ENCODE results near the gene ESPNL.
"Not testable (repeated sequence)": the region's sequence is repeated elsewhere in the genome, so short reads cannot be mapped to it uniquely, and the experiment has no call there.

The ESPNL gene

GRCh38 chr2:238100821-238101771, 956 bp downstream of the ESPNL start:
- no peak for DNase-seq

DNA sequence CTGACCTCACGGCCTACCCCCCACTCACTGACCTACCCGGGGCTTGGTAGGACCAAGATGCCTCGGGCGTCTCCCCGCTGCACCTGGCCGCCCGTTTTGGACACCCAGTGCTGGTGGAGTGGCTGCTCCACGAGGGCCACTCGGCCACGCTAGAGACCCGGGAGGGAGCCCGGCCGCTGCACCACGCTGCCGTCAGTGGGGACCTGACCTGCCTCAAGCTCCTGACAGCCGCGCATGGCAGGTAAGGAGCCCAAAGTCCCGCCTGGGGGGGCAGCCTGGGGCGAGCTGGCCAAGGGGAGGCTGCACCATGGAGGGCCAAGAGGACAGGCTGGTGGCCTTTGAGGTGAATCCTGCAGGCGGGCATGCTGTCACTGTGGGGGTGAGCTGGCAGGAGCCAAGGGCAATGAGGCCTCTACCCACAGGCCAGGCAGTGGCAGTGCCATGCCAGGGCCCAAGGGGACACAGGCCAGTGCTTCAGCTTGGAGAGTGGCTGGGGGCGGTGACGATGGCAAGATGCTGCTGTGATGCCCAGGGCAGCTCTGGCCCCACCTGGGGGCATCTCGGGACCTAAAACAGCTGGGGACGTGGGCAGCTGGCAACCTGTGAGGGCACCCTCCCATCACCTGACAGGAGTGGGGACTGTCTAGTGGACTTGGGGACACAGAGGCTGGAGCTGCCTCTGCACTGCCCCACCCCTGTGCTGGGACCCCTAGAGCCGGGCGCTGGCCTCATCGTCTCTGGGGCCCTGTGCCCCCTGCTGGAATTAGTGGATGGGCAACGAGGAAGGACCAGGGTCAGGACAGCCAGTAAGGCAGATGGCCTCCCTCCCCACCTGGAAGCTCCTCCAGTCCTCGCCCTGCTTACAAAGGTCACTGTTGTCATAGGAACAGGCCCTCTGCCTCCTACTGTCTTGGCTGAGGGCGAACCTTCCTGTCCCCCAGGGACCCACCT, 2.0 kb downstream of the ESPNL start:
- DNase-seq = no peak

DNA sequence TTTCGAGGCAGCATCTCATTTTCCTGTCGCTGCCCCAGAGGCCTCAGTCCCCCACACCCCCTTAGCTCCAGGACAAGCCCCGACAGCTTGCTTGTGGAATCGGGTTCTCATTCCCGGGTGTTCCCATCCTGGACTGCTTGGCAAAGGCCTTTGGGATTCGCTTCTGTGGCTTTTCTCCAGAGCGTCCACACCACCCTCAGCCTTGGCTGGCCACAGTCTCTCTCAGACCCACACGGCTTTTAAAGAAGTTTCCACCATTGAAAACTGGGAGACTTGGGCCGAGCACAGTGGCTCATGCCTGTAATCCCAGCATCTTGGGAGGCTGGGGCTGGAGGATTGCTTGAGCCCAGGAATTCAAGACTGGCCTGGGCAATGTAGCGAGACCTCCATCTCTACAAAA, 2.7 kb downstream of the ESPNL start:
- DNase-seq = no peak

- no peak for DNase-seq
Observed at GRCh38 chr2:238103465-238104225, 3.5 kb downstream of the ESPNL start.

GRCh38 chr2:238104226-238104690, 4.1 kb downstream of the ESPNL start:
- DNase-seq = no peak

DNA sequence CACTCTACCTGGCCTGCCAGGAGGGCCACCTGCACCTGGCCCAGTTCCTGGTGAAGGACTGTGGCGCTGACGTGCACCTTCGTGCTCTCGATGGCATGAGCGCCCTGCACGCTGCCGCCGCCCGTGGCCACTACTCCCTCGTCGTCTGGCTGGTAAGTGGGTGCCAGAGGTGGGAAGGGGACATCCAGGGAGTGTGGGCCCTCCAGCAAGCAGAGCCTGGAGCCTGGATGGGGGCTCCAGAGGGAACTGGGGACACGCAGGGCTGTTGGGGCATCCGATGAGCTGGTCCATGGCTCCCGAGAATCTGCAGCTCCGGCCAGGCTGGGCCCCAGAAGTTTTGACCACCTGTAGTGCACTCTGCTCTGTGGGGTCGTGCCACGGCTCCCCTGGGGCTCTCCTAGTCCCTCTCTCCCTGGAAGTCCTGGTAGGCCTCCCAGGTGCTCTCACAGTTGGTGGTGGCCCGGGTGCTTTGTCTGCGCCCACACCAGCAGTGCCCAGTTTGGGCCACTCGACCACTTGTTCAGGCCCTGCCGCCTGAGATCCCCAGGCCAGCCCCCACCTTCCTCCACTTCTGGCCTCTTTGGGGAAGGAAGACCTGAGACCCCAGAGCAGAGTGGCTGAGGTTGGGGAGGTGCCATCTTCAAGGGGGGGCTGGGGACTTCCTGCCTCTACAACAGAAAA, 4.7 kb downstream of the ESPNL start:
- DNase-seq = no peak

GRCh38 chr2:238105506-238106338, 5.6 kb downstream of the ESPNL start:
- DNase-seq = no peak

DNA sequence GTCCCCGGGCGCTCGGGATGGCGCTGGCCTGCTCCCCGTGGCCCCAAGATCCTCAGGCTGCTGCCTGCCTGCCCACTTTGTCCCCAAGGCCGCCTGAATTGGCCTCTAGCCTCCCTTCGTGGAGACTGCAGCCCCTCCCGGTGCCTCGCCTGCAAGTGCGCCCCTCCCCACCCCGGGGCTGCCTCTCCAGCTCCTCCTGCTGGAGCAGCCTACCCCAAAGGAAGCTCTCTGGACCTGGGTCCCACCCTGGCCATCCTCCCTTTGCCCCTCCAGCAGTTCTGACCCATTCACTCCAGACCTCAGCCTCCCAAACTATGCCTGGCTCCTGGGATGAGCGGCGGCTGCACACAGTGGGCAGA, 6.2 kb downstream of the ESPNL start:
- no peak for DNase-seq

- DNase-seq = peak; percentile 16
Observed at GRCh38 chr2:238106698-238107524, 6.8 kb downstream of the ESPNL start.

- no peak for DNase-seq
Observed at GRCh38 chr2:238107525-238108422, 7.6 kb downstream of the ESPNL start.

GRCh38 chr2:238108423-238109183, 8.5 kb downstream of the ESPNL start:
- DNase-seq = no peak

DNA sequence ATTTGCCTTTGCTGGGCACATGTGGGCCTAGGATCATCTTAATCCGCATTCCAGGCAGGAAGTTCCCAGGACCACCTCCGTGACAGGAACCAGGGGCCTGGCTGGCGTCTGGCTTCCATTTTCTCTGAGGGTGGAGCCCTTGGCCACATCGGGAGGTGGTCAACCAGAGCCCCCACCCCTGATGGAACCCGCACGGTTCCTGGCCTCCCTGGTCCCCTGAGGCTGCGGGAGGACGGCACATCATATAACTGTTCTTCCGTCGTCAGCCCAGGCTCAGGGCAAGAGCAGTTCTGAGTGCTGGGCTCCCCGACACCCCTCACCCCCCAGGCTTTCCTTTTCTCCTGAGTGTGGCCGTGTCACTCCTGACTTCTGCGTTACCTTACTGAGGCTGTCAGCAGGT, 13.5 kb downstream of the ESPNL start:
- no peak for DNase-seq

- DNase-seq = no peak
Observed at GRCh38 chr2:238114331-238114841, 14.2 kb downstream of the ESPNL start.

DNA sequence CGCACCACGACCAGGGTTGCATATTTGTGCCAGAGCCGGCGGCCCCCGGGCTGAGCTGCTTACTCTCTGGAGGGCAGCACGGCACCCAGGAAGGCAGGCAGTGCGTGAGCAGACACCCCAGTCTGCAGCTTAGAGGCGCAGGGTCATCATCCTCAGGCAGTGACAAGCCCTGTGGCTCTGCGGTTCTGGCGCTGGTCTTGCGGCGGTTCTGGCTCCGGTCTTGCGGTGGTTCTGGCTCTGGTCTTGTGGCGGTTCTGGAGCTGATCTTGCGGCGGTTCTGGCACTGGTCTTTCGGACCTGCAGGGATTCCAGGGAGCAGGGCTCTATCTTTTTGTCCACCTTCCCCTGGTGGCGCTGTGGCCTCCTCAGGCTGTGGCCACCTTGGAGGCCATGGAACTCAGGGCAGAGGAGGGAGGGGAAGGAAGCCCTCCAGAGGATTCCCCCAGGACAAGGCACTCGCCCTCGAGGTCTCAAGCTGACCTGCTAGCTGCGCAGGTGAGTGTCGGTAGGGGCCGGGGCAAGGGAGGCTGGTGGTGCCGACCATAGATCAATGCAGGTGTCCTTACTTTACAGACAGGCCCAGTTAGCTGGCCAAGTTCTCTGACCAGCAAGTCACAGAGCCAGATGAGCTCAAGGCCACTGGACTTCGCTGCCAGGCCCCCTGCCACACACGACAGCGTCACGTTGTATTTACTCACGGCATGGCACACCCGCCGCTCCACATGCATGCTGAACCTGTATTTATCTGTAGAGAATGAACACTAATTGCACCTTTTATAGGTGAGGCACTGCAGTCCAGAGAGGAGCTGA, 14.9 kb downstream of the ESPNL start:
- DNase-seq = no peak

GRCh38 chr2:238115709-238116108, 15.6 kb downstream of the ESPNL start:
- DNase-seq = not testable (repeated sequence)

DNA sequence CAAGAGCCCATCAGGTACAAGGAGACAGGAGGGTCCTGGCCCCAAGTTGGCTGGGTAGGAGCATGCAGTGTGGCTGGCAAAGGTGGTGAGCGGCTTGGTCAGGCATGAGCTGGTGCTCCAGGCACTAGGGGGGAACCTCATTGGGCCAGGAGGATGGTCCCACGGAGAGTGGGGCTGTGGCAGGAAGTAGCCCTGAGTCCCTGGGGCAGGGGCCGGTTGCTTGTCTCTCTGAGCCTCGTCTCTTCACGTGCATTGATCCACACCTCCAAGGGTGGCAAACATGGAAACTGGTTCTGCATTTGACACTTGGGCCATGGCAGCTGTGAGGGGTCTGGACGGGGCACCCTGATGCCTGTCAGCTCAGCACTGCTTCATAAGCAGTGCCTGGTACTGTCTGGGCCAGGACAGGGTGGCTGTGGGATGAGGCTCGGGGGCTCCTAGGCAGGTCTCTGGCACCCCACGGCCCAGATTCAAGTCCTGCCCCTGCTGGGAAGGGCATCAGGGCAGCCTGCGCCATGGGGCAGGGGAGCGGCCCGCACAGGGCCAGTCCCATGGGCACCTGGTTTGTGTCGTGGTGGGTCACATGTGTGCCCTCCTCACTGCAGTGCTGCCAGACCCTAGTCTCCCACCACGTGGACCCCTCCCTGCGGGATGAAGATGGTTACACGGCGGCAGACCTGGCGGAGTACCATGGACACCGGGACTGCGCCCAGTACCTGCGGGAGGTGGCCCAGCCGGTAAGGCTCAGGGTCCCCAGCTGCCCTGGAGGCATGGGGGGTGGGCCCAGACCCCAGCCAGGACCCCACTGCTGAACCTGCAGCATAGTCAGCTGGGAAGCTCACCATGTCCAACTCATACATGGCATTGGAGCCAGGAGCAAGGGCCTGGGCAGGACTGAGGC, 16.4 kb downstream of the ESPNL start:
- no peak for DNase-seq
